Epithelial cell of proximal tubule (primary cell): ENCODE results near the gene MRM2. TPM values are rescaled to one million over a fixed set of nuclear protein-coding genes. Genes with fewer than 3 reads are reported as not detected.

Experiments
- DNase-seq: peaks from one replicate; pipeline ENCODE4 v3.0.0-alpha.2; 2011; ENCODE audit warnings: low read depth
- H3K4me3 ChIP-seq: 2 replicates; pipeline ENCODE4 v1.5.1; 2011; ENCODE audit warnings: low read depth, mild to moderate bottlenecking, low read length
- total RNA-seq: library from RNA; depleted of rRNA; stranded (reverse); fragments of >200 nt; gene quantifications from 2 replicates; pipeline ENCODE4 v1.2.3, GENCODE V29; 2015
- TF ChIP-seq, protein P1 (sequence below): conservative IDR thresholded peaks from 2 replicates; pipeline ENCODE4 v1.5.1; 2012; ENCODE audit warnings: low read depth, mild to moderate bottlenecking, low read length

The MRM2 gene
- total RNA-seq, 1 donor from 2014 or later: 26.1 TPM

- DNase-seq: no peak
- H3K4me3 ChIP-seq: no peak overlapping the region
- TF ChIP-seq, protein P1, sequence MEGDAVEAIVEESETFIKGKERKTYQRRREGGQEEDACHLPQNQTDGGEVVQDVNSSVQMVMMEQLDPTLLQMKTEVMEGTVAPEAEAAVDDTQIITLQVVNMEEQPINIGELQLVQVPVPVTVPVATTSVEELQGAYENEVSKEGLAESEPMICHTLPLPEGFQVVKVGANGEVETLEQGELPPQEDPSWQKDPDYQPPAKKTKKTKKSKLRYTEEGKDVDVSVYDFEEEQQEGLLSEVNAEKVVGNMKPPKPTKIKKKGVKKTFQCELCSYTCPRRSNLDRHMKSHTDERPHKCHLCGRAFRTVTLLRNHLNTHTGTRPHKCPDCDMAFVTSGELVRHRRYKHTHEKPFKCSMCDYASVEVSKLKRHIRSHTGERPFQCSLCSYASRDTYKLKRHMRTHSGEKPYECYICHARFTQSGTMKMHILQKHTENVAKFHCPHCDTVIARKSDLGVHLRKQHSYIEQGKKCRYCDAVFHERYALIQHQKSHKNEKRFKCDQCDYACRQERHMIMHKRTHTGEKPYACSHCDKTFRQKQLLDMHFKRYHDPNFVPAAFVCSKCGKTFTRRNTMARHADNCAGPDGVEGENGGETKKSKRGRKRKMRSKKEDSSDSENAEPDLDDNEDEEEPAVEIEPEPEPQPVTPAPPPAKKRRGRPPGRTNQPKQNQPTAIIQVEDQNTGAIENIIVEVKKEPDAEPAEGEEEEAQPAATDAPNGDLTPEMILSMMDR: no peak
These were observed 8.1 kb downstream of the MRM2 start for GRCh38 chr7:2233926-2234325.

DNA sequence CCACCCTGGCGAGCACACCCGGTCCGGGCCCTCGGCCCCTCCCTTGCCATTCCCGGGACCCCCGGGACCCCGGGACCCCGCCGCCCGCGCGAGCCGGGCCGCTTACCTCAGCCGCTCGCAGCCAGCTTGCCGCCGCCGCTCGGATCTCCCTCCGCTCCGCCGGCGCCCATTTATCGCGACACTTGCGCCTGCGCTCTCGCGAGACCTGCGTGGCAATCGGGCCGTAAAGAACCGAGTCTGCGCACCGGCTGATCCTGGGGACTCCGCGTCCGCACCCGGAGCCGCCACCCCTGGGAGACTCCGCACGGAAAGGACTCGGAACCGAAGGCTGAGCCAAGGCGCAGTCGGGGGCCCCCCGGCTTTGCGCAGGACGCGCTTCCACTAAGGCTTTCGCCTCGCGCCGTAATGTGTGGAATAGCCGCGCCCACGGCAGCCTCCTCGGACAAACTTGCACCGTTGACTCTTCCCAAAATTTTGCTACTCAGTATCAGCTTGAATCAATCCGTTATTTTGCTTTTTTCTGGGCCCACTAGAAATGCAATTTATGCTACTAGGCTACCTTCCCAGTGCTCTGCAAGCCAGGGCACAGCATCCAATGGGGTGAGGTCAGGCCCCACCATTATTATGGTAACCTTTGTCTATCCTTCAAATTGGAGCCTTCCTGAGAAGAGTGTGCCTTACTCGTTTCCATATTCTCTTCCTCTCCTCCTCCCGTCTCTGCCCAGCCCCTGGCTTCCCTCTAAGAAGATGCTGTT, 9.1 kb downstream of the MRM2 start, which contains the start of gene MAD1L1:
MAD1L1 (minus strand) TSS at position 180 of the 755 bp plus-strand sequence. CDS start 2,812 bp downstream, outside the sequence.
- TF ChIP-seq, protein P1: no peak
- DNase-seq: peak; percentile 23
- peak within 1 kb of the TSS; percentile 88 for H3K4me3 ChIP-seq

- DNase-seq: no peak
These were observed 9.8 kb downstream of the MRM2 start for GRCh38 chr7:2231992-2232765.

GRCh38 chr7:2230882-2231281, 11.1 kb downstream of the MRM2 start:
- TF ChIP-seq, protein P1: no peak
- H3K4me3 ChIP-seq: no peak overlapping the region
- DNase-seq: no peak

More at GRCh38 chr7:2231992-2232765, 9.8 kb downstream of the MRM2 start:
- peak overlapping the region; percentile 88 for H3K4me3 ChIP-seq
- TF ChIP-seq, protein P1: no peak

GRCh38 chr7:2230226-2230625, 11.8 kb downstream of the MRM2 start:
- H3K4me3 ChIP-seq: no peak overlapping the region
- TF ChIP-seq, protein P1: no peak
- no peak for DNase-seq

DNA sequence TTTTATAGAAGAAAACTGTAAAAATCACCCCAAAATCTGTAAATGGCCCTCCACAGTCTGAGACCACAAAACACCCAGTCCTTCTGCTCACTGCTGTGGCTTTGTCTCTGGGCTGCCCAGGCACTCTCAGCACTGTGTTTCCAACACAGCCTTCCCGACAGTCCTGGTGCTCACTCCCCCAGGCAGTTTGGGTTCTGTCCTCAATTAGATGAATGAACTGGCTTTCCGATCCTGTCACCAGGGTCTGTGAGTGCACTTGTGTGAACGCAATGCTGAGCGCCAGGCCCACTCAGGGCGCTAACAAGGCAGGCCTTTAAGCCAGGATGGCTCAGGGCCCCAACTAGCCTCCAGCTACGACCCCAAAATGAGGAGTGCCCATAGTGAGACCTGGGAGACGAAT, 12.5 kb downstream of the MRM2 start:
- TF ChIP-seq, protein P1: no peak
- DNase-seq: no peak

More for the DNA sequence above, 12.5 kb downstream of the MRM2 start:
- no peak overlapping the region for H3K4me3 ChIP-seq
